UCSD-AML1 (cell line): Measurements from ENCODE around the gene ATAD3B.

Experiments
- DNase-seq: peaks from one replicate; lab custom pipeline; 2025; ENCODE audit not compliant: unreplicated experiment; lab: John Stamatoyannopoulos, UW

The ATAD3B gene

DNA sequence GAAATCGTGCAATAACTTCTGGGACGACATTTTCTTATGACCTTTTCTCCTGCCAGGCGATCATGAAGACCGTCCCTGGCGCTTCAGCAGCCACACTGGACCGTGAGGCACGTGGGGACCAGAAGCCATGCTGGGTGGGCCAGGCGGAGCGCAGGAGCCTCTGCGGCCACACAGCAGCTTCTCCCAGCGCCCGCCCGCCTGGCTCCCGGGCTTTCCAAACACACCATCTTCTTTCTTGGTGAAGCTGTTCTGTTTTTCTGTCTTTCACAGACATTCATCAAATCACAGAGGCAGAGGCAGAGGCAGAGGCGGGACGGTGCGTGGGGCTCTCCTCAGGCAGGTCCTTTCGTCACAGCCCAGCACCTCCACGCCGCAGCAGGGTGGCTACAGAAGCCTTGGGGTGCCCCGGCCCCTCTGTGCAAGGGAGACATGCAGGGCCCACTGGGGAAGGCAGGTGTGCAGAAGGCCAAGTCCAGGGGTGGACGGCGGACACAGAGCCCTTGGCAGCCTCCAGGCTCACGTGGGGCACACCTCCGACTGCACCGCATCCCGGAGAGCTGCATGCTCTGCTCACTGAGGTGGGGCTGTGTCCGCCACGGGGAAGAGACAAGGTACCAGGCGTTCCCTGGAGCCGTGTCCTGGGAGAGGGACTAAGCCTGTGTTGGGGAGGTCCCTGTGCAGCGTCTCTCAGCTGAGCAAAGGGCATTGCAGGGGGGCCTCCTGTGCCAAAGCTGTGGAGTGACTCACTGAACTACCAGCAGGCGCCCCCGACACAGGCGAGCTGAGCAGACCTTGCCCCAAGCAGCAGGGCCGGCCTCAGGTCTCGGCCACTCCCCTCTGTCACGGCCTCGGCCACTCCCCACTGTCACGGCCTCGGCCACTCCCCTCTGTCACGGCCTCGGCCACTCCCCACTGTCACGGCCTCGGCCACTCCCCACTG, 71.5 kb downstream of the ATAD3B start:
- no peak for DNase-seq

- DNase-seq: no peak
Observed at GRCh38 chr1:1543706-1544099, 72.1 kb downstream of the ATAD3B start.

DNA sequence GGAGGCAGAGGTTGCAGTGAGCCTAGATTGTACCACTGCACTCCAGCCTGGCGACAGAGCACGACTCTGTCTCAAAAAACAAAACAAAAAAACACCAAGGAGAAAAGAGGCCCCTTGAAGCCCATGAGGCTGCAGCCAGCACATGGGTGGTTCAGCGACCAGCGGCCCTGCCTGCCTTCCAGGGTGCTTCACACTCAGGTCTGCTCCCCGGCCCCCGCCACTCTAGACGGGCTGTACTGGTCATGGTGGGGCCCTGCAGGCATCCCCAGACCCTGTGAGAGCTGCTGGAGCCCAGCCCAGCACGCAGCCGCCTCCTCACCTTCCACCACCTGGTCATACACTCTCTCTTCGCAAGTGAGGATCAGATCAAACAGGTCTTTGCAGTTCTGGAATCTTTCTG, 73.0 kb downstream of the ATAD3B start:
- no peak for DNase-seq
